Brain pericyte (primary cell): ENCODE measurements around the gene SKOR1.

Experiments used
- DNase-seq: peaks from one replicate; pipeline ENCODE4 v3.0.0-alpha.2; 2012; ENCODE audit warnings: low read depth, low spot score

Gene SKOR1

GRCh38 chr15:67832031-67832551 lies 6.8 kb downstream of the SKOR1 start:
- no peak for DNase-seq

GRCh38 chr15:67832897-67833709 lies 7.8 kb downstream of the SKOR1 start:
- DNase-seq = no peak

- no peak for DNase-seq
These were observed 8.6 kb downstream of the SKOR1 start for GRCh38 chr15:67833710-67834511.

GRCh38 chr15:67834581-67835296 lies 9.4 kb downstream of the SKOR1 start:
- no peak for DNase-seq

- no peak for DNase-seq
These were observed 10.2 kb downstream of the SKOR1 start for GRCh38 chr15:67835297-67836133.

- DNase-seq = no peak
These were observed 10.8 kb downstream of the SKOR1 start for GRCh38 chr15:67836134-67836455.

GRCh38 chr15:67836477-67836876 lies 11.2 kb downstream of the SKOR1 start:
- DNase-seq = no peak

GRCh38 chr15:67836955-67837354 lies 11.6 kb downstream of the SKOR1 start:
- no peak for DNase-seq

- no peak for DNase-seq
These were observed 13.6 kb downstream of the SKOR1 start for GRCh38 chr15:67838789-67839332.

GRCh38 chr15:67839499-67839928 lies 14.2 kb downstream of the SKOR1 start:
- no peak for DNase-seq

GRCh38 chr15:67839929-67840748 lies 14.8 kb downstream of the SKOR1 start, which contains the start of gene RNU6-1:
Gene RNU6-1, minus strand, starts transcription at chr15:67840045.
- peak; percentile 58 for DNase-seq

GRCh38 chr15:67840749-67841512 lies 15.6 kb downstream of the SKOR1 start:
- DNase-seq = no peak

- DNase-seq = no peak
These were observed 16.1 kb downstream of the SKOR1 start for GRCh38 chr15:67841513-67841762.

- DNase-seq = no peak
These were observed 17.8 kb downstream of the SKOR1 start for GRCh38 chr15:67843092-67843501.

GRCh38 chr15:67843571-67844387 lies 18.5 kb downstream of the SKOR1 start:
- no peak for DNase-seq

GRCh38 chr15:67845974-67846373 lies 20.7 kb downstream of the SKOR1 start:
- no peak for DNase-seq

GRCh38 chr15:67849538-67849937 lies 24.2 kb downstream of the SKOR1 start:
- no peak for DNase-seq

GRCh38 chr15:67850336-67850735 lies 25.0 kb downstream of the SKOR1 start:
- DNase-seq = no peak
